AG04450 (cell line): ENCODE results near the gene HELZ. TPM values are rescaled to one million over a fixed set of nuclear protein-coding genes. Genes with fewer than 3 reads are reported as not detected.

Source experiments
- CTCF ChIA-PET: fragments of 300-600, 350-600 bp; formaldehyde crosslinking; extraction: SDS; loops from one replicate; lab custom pipeline; 2022; ENCODE audit warnings: antibody characterized with exemption, inconsistent platforms; lab: Charles Lee
- POLR2A ChIA-PET: fragments of 350-600 bp; formaldehyde crosslinking; extraction: SDS; loops from one replicate; lab custom pipeline; 2021; ENCODE audit warnings: antibody characterized with exemption, inconsistent platforms; lab: Yijun Ruan, JAX
- DNase-seq: peaks from one replicate; pipeline ENCODE4 v3.0.0-alpha.2; 2011; ENCODE audit warnings: low read depth, low spot score
- H3K27ac ChIP-seq: one replicate; pipeline ENCODE4 v1.5.1; 2012; ENCODE audit warnings: low read depth, low read length, control low read depth
- H3K27me3 ChIP-seq: one replicate; pipeline ENCODE4 v1.6.0; 2012; ENCODE audit warnings: low read length; ENCODE audit not compliant: control insufficient read depth, insufficient read depth
- H3K4me3 ChIP-seq: 2 replicates; pipeline ENCODE4 v1.5.1; 2011; ENCODE audit warnings: mild to moderate bottlenecking, low read depth, low read length, control low read depth
- H3K9me3 ChIP-seq: 2 replicates; pipeline ENCODE4 v1.5.1; 2012; ENCODE audit warnings: low read length; ENCODE audit not compliant: control insufficient read depth, insufficient read depth
- CTCF ChIP-seq: IDR thresholded peaks from 2 replicates; pipeline ENCODE4 v1.5.1; 2011; ENCODE audit warnings: low read depth, low read length, control low read depth, inconsistent platforms
- polyA plus RNA-seq: library from polyadenylated mRNA; depleted of rRNA; stranded (reverse); fragments of >200 nt; gene quantifications from 2 replicates; pipeline ENCODE4 v1.2.3, GENCODE V29; 2011

The HELZ gene
- polyA plus RNA-seq, 1 experiment = 28.2 TPM

- no peak for DNase-seq
- Histone ChIP-seq H3K4me3 (peak overlapping the region; percentile 82), H3K27ac (peak overlapping the region; percentile 31), H3K27me3 (no peaks in the 10 kb centered on the region), H3K9me3 (no peaks in the 10 kb centered on the region; the same call in 1 of the 2 replicates)
- POLR2A ChIA-PET = no interaction called here
- no peak for TF ChIP-seq CTCF
- CTCF ChIA-PET = no interaction called here
Observed at GRCh38 chr17:67244431-67245072, 444 bp downstream of the HELZ start.

GRCh38 chr17:67243284-67243683, 1.7 kb downstream of the HELZ start:
- no peak for TF ChIP-seq CTCF
- DNase-seq = no peak
- Histone ChIP-seq H3K27ac (no peak overlapping the region), H3K27me3 (no peaks in the 10 kb centered on the region), H3K9me3 (no peaks in the 10 kb centered on the region), H3K4me3 (peak overlapping the region; percentile 82; the same call in 1 of the 2 replicates)
- POLR2A ChIA-PET = no interaction called here
- CTCF ChIA-PET = no interaction called here

GRCh38 chr17:67241719-67242341, 3.2 kb downstream of the HELZ start:
- DNase-seq = no peak

GRCh38 chr17:67239597-67239996, 5.4 kb downstream of the HELZ start:
- H3K27me3 ChIP-seq = no peaks in the 10 kb centered on the region
- POLR2A ChIA-PET = no interaction called here
- CTCF ChIA-PET = no interaction called here
- no peaks in the 10 kb centered on the region for H3K9me3 ChIP-seq
- DNase-seq = no peak
- no peak for TF ChIP-seq CTCF
- H3K4me3 ChIP-seq = no peak overlapping the region
- H3K27ac ChIP-seq = peak overlapping the region; percentile 43

More at GRCh38 chr17:67241719-67242341, 3.2 kb downstream of the HELZ start:
- Histone ChIP-seq H3K27ac (no peak overlapping the region), H3K9me3 (no peaks in the 10 kb centered on the region), H3K27me3 (no peaks in the 10 kb centered on the region), H3K4me3 (no peak overlapping the region)
- no peak for TF ChIP-seq CTCF
- POLR2A ChIA-PET = no interaction called here
- CTCF ChIA-PET = no interaction called here

GRCh38 chr17:67238991-67239390, 6.0 kb downstream of the HELZ start:
- DNase-seq = no peak
- ChIA-PET CTCF (no interaction called here), POLR2A (no interaction called here)
- Histone ChIP-seq H3K9me3 (no peaks in the 10 kb centered on the region), H3K27ac (peak overlapping the region; percentile 43), H3K4me3 (no peak overlapping the region), H3K27me3 (no peaks in the 10 kb centered on the region)
- TF ChIP-seq CTCF = no peak
